K562 (cell line): ENCODE measurements around the gene STOM. TPM values are rescaled to one million over a fixed set of nuclear protein-coding genes. Genes with fewer than 3 reads are reported as not detected.

Experiments
- ATAC-seq: fragments of 200-7000 bp; cut with Tn5 transposase; 3 replicates; pipeline ENCODE4 v1.9.1; 2020; ENCODE audit warnings: moderate library complexity
- BruUV-seq: library from RNA; stranded (reverse); fragments of 400-500 nt; replicated peaks from 2 replicates; lab custom pipeline; 2021; lab: Mats Ljungman, UMichigan
- CTCF ChIA-PET: fragments of 300-600 bp; formaldehyde crosslinking; extraction: SDS; loops from one replicate; lab custom pipeline; 2021; ENCODE audit warnings: low intra/inter-chr PET ratio; lab: Yijun Ruan, JAX
- POLR2A ChIA-PET: fragments of 300-600, 350-650 bp; sonication (Branson Sonifier 250); formaldehyde crosslinking; extraction: SDS; loops from one replicate; lab custom pipeline; 2021; ENCODE audit warnings: antibody characterized with exemption, inconsistent platforms; lab: Yijun Ruan, JAX
- DNase-seq, 4 experiments: peaks; one replicate each; pipeline versions ENCODE4 v3.0.0 to v3.0.0-alpha.2; 2011 to 2018; ENCODE audit warnings: low spot score in 3 of 4, mixed read lengths in 3 of 4; ENCODE audit errors: extremely low read depth in 1 of 4
- FAIRE-seq: peaks from 2 replicates; lab custom pipeline; 2011; peaks lifted over from hg19 to GRCh38; lab: Jason Lieb, UNC
- H2AFZ ChIP-seq: 2 replicates; pipeline ENCODE4 v1.6.0; 2011; ENCODE audit warnings: low read depth, low read length, control low read depth, inconsistent platforms
- H3K27ac ChIP-seq: fragments of 200-600 bp; 3 replicates; pipeline ENCODE4 v1.8.0; 2011; ENCODE audit warnings: low read depth, mild to moderate bottlenecking, control low read depth, inconsistent platforms, low read length, moderate library complexity, mixed read lengths; ENCODE audit errors: extremely low read depth
- H3K27me3 ChIP-seq, 2 experiments: fragments of 300-600 bp in 1 of 2; 2 replicates in 1 of 2; 3 replicates in 1 of 2; pipeline versions ENCODE4 v1.6.0 to v1.8.0; 2011; ENCODE audit warnings: inconsistent platforms in 2 of 2, low read length in 2 of 2, mild to moderate bottlenecking in 1 of 2, mixed read lengths in 1 of 2, moderate library complexity in 1 of 2; ENCODE audit not compliant: control insufficient read depth in 2 of 2, insufficient read depth in 2 of 2
- H3K36me3 ChIP-seq: fragments of 300-600 bp; 3 replicates; pipeline ENCODE4 v1.8.0; 2011; ENCODE audit warnings: mild to moderate bottlenecking, low read length, inconsistent platforms; ENCODE audit not compliant: control insufficient read depth, insufficient read depth
- H3K4me1 ChIP-seq, 2 experiments: fragments of 200-600 bp in 1 of 2; replicated peaks in 1 of 2; 2 replicates in 1 of 2; 3 replicates in 1 of 2; pipeline versions ENCODE4 v1.5.1 to v1.8.0; 2011; ENCODE audit warnings: inconsistent platforms in 2 of 2, low read length in 2 of 2, mild to moderate bottlenecking in 1 of 2, mixed read lengths in 1 of 2, moderate library complexity in 1 of 2; ENCODE audit not compliant: control insufficient read depth in 2 of 2, insufficient read depth in 2 of 2
- H3K4me2 ChIP-seq: 2 replicates; pipeline ENCODE4 v1.6.1; 2011; ENCODE audit warnings: low read length, control low read depth, inconsistent platforms, mixed read lengths; ENCODE audit not compliant: insufficient read depth
- H3K4me3 ChIP-seq: fragments of 200-600 bp; sonication (generic), shearing (Covaris generic); 2 replicates; pipeline ENCODE4 v1.5.1; 2016; ENCODE audit warnings: control low read depth, inconsistent platforms
- H3K79me2 ChIP-seq: fragments of 200-600 bp; 3 replicates; pipeline ENCODE4 v1.8.0; 2011; ENCODE audit warnings: low read length, inconsistent platforms; ENCODE audit not compliant: control insufficient read depth, insufficient read depth
- H3K9ac ChIP-seq, 2 experiments: 2 replicates each; pipeline versions ENCODE4 v1.6.0 to v1.6.1; 2011; ENCODE audit warnings: low read depth in 2 of 2, low read length in 2 of 2, control low read depth in 1 of 2, inconsistent platforms in 1 of 2, mild to moderate bottlenecking in 1 of 2, mixed read lengths in 1 of 2; ENCODE audit not compliant: insufficient read depth in 1 of 2
- H3K9me1 ChIP-seq: one replicate; pipeline ENCODE4 v1.6.0; 2011; ENCODE audit warnings: inconsistent platforms, mild to moderate bottlenecking, low read length, moderate library complexity; ENCODE audit not compliant: control insufficient read depth, insufficient read depth
- H3K9me3 ChIP-seq: replicated peaks from 2 replicates; pipeline ENCODE4 v1.5.1; 2011; ENCODE audit warnings: low read depth, low read length, inconsistent platforms; ENCODE audit not compliant: control insufficient read depth, insufficient read depth
- H4K20me1 ChIP-seq: replicated peaks from 2 replicates; pipeline ENCODE4 v1.6.1; 2011; ENCODE audit warnings: low read length, inconsistent platforms, mixed read lengths; ENCODE audit not compliant: control insufficient read depth, insufficient read depth
- CTCF ChIP-seq, 3 experiments: IDR thresholded peaks in 2 of 3; conservative IDR thresholded peaks in 1 of 3; 2 replicates each; pipeline ENCODE4 v1.5.1; 2011 to 2012; ENCODE audit warnings: low read length in 3 of 3, mild to moderate bottlenecking in 3 of 3, control low read depth in 2 of 3, improper control_type of control experiment in 1 of 3, inconsistent platforms in 1 of 3, low read depth in 1 of 3, mixed read lengths in 1 of 3, moderate library complexity in 1 of 3; ENCODE audit not compliant: insufficient read depth in 2 of 3
- GATAD2B ChIP-seq: fragments of 450-650 bp; IDR thresholded peaks from 2 replicates; pipeline ENCODE4 v1.6.1; 2017; ENCODE audit warnings: mild to moderate bottlenecking, borderline replicate concordance
- HCFC1 ChIP-seq: IDR thresholded peaks from 2 replicates; pipeline ENCODE4 v1.6.1; 2012; ENCODE audit warnings: low read depth, low read length, improper control_type of control experiment
- KLF16 ChIP-seq: IDR thresholded peaks from 2 replicates; pipeline ENCODE4 v1.6.1; 2016; ENCODE audit warnings: antibody characterized with exemption
- SAFB2 ChIP-seq: fragments of 200-400 bp; formaldehyde crosslinking; IDR thresholded peaks from 2 replicates; pipeline ENCODE4 v1.6.1; 2018; ENCODE audit warnings: borderline replicate concordance, low read length, low read depth, moderate library complexity; ENCODE audit not compliant: severe bottlenecking
- TFAM ChIP-seq: fragments of 250-450 bp; sonication (Bioruptor Pico); conservative IDR thresholded peaks from 2 replicates; pipeline ENCODE4 v1.5.0; 2021; ENCODE audit warnings: mild to moderate bottlenecking, moderate library complexity
- YBX1 ChIP-seq: fragments of 450-650 bp; IDR thresholded peaks from 2 replicates; pipeline ENCODE4 v1.7.1; 2016; ENCODE audit warnings: mild to moderate bottlenecking
- WGBS: fragments of 100-300 bp; shearing (Covaris generic); methylation state at CpG from one replicate; pipeline ENCODE4 v1.1.6; 2016; ENCODE audit warnings: low coverage, mixed read lengths; ENCODE audit not compliant: insufficient coverage; ENCODE audit errors: missing lambda C conversion rate; 5-methylcytosine and 5-hydroxymethylcytosine counted together
- in situ Hi-C: fragments of 300-500 bp; cut with MboI; formaldehyde crosslinking; loops from 4 replicates; pipeline ENCODE4 v1.15.0; 2018; ENCODE audit warnings: inconsistent platforms, mixed read lengths
- intact Hi-C: fragments of 100-400 bp; cut with micrococcal nuclease; formaldehyde crosslinking; loops from 2 replicates; pipeline ENCODE4 v1.14.2; 2022
- polyA plus RNA-seq, 8 experiments: library from polyadenylated mRNA; depleted of rRNA in 4 of 8; stranded (reverse) in 5 of 8; unstranded in 3 of 8; fragments of >200 nt; fragmentation: Nextera tagmentation in 2 of 8; fragmentation: Illumina TruSeq in 1 of 8; extraction: Ambion mirVana in 2 of 8; extraction: Trizol in 1 of 8; gene quantifications; 2 replicates each; pipeline versions ENCODE4 v1.2.1 to v1.2.3, GENCODE V29; 2011 to 2014; ENCODE audit warnings: inconsistent platforms in 1 of 8, missing spikeins in 1 of 8
- total RNA-seq, 7 experiments: library from RNA; depleted of rRNA in 6 of 7; stranded (reverse); fragments of >200 nt in 6 of 7; fragmentation: Illumina TruSeq in 2 of 7; extraction: Trizol in 2 of 7; gene quantifications; 2 replicates each; pipeline versions ENCODE4 v1.2.1 to v1.2.3, GENCODE V29; 2011 to 2021; ENCODE audit warnings: low replicate concordance in 1 of 7

Gene STOM
- total and polyA plus RNA-seq, 9 of the 15 experiments (the other 6 are each of a cell fraction or from before 2014, with no cell fraction given) = 23.2 to 140 (median 43.9) TPM

DNA sequence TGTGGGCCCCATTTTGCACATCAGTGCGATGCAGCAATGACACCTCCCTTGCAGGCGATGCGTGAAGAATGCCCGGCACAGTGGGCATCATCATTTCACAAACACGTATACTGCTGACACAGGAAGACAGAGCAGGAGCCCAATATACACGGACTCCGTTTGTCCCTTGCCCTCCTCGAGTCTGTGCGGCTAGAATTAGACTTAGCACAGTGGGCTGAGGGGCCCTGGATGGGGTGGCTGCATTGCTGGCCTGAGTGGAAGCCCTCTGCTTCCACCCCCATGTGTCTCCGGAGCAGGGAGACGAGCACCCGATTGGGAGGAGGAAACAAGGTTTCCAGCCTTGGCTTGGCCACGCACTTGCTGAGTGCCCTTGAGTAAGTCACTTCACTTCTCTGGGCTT lies 61.3 kb downstream of the STOM start (continued):
- TF ChIP-seq CTCF (IDR thresholded peaks at IDR 0.05 in 2 of 3, conservative IDR thresholded peaks at IDR 0.05 in 1 of 3; ENCODE audit: insufficient read depth in 2 of 3, low read depth in 1 of 3, low read length in 3 of 3) = no peak
- no peak for TF ChIP-seq HCFC1

DNA sequence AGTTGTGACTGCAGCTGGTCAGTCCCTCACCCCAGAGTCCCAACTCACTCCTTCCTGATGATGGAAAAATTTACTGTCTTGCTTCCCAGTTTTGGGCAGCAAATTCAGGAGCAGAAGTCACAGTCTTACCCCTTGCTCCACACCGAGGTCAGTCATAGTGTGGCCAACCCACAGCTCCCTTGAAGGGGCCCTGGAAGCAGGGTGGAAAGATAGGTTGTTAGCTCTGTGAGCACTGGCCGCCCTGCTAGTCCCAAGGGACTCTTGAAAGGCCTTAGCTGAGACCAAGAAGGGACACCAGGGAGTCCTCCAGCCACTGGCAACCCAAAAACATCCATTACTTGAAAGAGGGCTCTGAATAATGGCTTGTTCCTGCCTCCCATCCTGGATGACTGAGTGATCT lies 62.1 kb downstream of the STOM start:
- ATAC-seq = no peak
- H3K4me1 ChIP-seq = peaks cover 0 to 4% of the 10 kb centered on the region in 2 experiments; a peak in 1 of 5 replicates
- no peak overlapping the region for H3K4me2 ChIP-seq
- FAIRE-seq = no peak
- H3K9me3 ChIP-seq = no peaks in the 10 kb centered on the region
- TF ChIP-seq SAFB2 (no peak), TFAM (no peak), GATAD2B (no peak), KLF16 (no peak), YBX1 (no peak)
- TF ChIP-seq, all 486 proteins: peak for 0
- no peak overlapping the region; a peak in 2 of 4 replicates for H3K9ac ChIP-seq
- CTCF ChIA-PET = no interaction called here
- POLR2A ChIA-PET = no interaction called here
- no peak overlapping the region for H3K4me3 ChIP-seq
- H3K36me3 ChIP-seq = no peaks in the 10 kb centered on the region; the same call in 2 of the 3 replicates
- H2AFZ ChIP-seq = no peak overlapping the region
- no peak overlapping the region for H3K27ac ChIP-seq
- H3K27me3 ChIP-seq = no peaks in the 10 kb centered on the region
- no peaks in the 10 kb centered on the region for H3K79me2 ChIP-seq
- no peaks in the 10 kb centered on the region for H4K20me1 ChIP-seq
- no TSS peak for BruUV-seq
- H3K9me1 ChIP-seq = no peaks in the 10 kb centered on the region
- intact Hi-C loops (no loop called here), in situ Hi-C loops (no loop called here)
- WGBS = 25% methylated on average over 2 of the region's 2 CpGs
- no peak for DNase-seq
